Osteoblast (primary cell): ENCODE data around the gene ZNF750. TPM values are rescaled to one million over a fixed set of nuclear protein-coding genes. Genes with fewer than 3 reads are reported as not detected.

ENCODE experiments used
- DNase-seq: peaks from one replicate; pipeline ENCODE4 v3.0.0; 2011; ENCODE audit warnings: low spot score, mixed read lengths; ENCODE audit not compliant: insufficient read length; ENCODE audit errors: missing footprints
- H2AFZ ChIP-seq: 2 replicates; pipeline ENCODE4 v1.6.0; 2011; ENCODE audit warnings: mild to moderate bottlenecking, low read length
- H3K27ac ChIP-seq: 2 replicates; pipeline ENCODE4 v1.5.1; 2011; ENCODE audit warnings: mild to moderate bottlenecking, low read depth, low read length, moderate library complexity
- H3K27me3 ChIP-seq: 2 replicates; pipeline ENCODE4 v1.6.0; 2012; ENCODE audit warnings: mild to moderate bottlenecking, control low read depth, inconsistent platforms, low read length, moderate library complexity; ENCODE audit not compliant: insufficient read depth
- H3K36me3 ChIP-seq: 2 replicates; pipeline ENCODE4 v1.5.1; 2011; ENCODE audit warnings: mild to moderate bottlenecking, low read length, control low read depth, moderate library complexity; ENCODE audit not compliant: insufficient read depth
- H3K4me1 ChIP-seq: 2 replicates; pipeline ENCODE4 v1.5.1; 2011; ENCODE audit warnings: mild to moderate bottlenecking, low read length, control low read depth, moderate library complexity; ENCODE audit not compliant: insufficient read depth
- H3K4me2 ChIP-seq: 2 replicates; pipeline ENCODE4 v1.6.0; 2011; ENCODE audit warnings: mild to moderate bottlenecking, low read length; ENCODE audit not compliant: insufficient read depth
- H3K4me3 ChIP-seq: fragments of 200-600 bp; sonication (generic); 3 replicates; pipeline ENCODE4 v1.5.1; 2012; ENCODE audit warnings: mild to moderate bottlenecking, low read length, inconsistent platforms; ENCODE audit not compliant: insufficient read depth
- H3K79me2 ChIP-seq: 2 replicates; pipeline ENCODE4 v1.6.0; 2012; ENCODE audit warnings: mild to moderate bottlenecking, low read length, control low read depth, inconsistent platforms; ENCODE audit not compliant: insufficient read depth
- H3K9me3 ChIP-seq: 2 replicates; pipeline ENCODE4 v1.5.1; 2011; ENCODE audit warnings: low read depth, low read length, control low read depth
- H4K20me1 ChIP-seq: 2 replicates; pipeline ENCODE4 v1.6.0; 2012; ENCODE audit warnings: mild to moderate bottlenecking, low read length, control low read depth; ENCODE audit not compliant: insufficient read depth
- total RNA-seq: library from RNA; depleted of rRNA; stranded (reverse); fragments of >200 nt; gene quantifications from 2 replicates; pipeline ENCODE4 v1.2.3, GENCODE V29; 2012
- TF ChIP-seq, protein P1 (sequence below): IDR thresholded peaks from 2 replicates; pipeline ENCODE4 v1.5.1; 2011; ENCODE audit warnings: mild to moderate bottlenecking, low read depth, low read length, moderate library complexity; ENCODE audit errors: extremely low read depth

Gene ZNF750
- total RNA-seq, 1 donor, result not detected

DNA sequence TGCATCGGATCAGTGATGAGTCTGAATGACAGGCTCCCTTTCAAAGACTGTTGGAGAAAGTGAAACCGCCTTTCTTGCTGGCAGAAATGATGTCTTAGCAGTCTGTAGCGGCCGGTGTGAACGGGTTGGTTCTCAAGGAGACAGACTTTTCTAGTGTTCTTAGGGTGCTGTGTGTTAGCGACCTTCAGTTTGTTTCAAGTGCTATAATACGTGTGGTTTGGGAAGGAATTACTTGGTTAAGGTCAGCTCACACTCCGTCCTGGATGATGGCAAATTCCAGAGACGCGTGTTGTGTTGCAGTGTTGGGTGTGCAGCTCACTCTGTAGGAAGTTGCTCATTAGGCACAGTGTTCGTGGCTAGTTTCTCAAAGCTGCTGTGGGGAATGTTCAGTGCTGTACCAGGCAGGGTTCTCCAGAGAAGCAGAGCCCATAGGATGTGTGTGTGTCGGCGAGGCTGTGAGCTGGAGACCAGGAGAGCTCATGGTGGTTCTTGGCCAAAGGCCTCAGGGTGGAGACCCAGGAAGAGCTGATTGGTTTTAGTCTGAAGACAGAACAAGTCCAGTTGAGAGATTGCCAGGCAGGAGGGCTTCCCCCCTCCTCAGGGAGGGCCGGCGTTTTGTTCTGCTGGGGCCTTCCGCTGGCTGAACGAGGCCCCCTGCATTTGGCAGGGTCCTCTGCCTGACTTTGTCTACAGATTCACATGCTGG, 37.6 kb downstream of the ZNF750 start:
- H3K4me1 ChIP-seq, result no peaks in the 10 kb centered on the region
- no peak overlapping the region for H3K27ac ChIP-seq
- no peaks in the 10 kb centered on the region for H3K27me3 ChIP-seq
- no peaks in the 10 kb centered on the region for H3K36me3 ChIP-seq
- H3K9me3 ChIP-seq, result no peaks in the 10 kb centered on the region
- peak overlapping the region; percentile 67 for H3K4me3 ChIP-seq
- H2AFZ ChIP-seq, result peak overlapping the region; percentile 28
- peak; percentile 97 for DNase-seq
- TF ChIP-seq, protein P1, sequence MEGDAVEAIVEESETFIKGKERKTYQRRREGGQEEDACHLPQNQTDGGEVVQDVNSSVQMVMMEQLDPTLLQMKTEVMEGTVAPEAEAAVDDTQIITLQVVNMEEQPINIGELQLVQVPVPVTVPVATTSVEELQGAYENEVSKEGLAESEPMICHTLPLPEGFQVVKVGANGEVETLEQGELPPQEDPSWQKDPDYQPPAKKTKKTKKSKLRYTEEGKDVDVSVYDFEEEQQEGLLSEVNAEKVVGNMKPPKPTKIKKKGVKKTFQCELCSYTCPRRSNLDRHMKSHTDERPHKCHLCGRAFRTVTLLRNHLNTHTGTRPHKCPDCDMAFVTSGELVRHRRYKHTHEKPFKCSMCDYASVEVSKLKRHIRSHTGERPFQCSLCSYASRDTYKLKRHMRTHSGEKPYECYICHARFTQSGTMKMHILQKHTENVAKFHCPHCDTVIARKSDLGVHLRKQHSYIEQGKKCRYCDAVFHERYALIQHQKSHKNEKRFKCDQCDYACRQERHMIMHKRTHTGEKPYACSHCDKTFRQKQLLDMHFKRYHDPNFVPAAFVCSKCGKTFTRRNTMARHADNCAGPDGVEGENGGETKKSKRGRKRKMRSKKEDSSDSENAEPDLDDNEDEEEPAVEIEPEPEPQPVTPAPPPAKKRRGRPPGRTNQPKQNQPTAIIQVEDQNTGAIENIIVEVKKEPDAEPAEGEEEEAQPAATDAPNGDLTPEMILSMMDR, result no peak
- H3K4me2 ChIP-seq, result peak overlapping the region; percentile 79
- H4K20me1 ChIP-seq, result no peaks in the 10 kb centered on the region
- peaks cover 22% of the 10 kb centered on the region for H3K79me2 ChIP-seq

DNA sequence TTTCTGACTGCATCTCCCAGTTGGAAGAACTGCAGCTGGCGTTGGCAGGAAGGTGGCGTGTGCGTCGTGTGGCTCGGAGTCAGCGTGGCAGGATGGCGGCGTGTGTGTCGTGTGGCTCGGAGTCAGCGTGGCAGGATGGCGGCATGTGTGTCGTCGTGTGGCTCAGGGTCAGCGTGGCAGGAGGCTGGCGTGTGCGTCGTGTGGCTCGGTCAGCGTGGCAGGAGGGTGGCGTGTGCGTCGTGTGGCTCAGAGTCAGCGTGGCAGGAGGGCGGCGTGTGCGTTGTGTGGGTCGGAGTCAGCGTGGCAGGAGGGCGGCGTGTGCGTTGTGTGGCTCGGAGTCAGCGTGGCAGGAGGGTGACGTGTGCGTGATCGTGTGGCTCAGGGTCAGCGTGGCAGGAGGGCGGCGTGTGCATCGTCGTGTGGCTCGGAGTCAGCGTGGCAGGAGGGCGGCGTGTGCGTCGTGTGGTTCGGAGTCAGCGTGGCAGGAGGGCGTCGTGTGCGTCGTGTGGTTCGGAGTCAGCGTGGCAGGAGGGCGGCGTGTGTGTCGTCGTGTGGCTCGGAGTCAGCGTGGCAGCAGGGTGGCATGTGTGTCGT, 38.3 kb downstream of the ZNF750 start:
- H3K4me1 ChIP-seq, result no peaks in the 10 kb centered on the region
- H3K4me3 ChIP-seq, result no peak overlapping the region
- peaks cover 22% of the 10 kb centered on the region for H3K79me2 ChIP-seq
- no peak overlapping the region for H3K27ac ChIP-seq
- H4K20me1 ChIP-seq, result no peaks in the 10 kb centered on the region
- DNase-seq, result peak; percentile 23
- no peak overlapping the region for H2AFZ ChIP-seq
- no peaks in the 10 kb centered on the region for H3K36me3 ChIP-seq
- no peaks in the 10 kb centered on the region for H3K9me3 ChIP-seq
- no peaks in the 10 kb centered on the region for H3K27me3 ChIP-seq
- TF ChIP-seq, protein P1, result no peak
- no peak overlapping the region for H3K4me2 ChIP-seq

DNA sequence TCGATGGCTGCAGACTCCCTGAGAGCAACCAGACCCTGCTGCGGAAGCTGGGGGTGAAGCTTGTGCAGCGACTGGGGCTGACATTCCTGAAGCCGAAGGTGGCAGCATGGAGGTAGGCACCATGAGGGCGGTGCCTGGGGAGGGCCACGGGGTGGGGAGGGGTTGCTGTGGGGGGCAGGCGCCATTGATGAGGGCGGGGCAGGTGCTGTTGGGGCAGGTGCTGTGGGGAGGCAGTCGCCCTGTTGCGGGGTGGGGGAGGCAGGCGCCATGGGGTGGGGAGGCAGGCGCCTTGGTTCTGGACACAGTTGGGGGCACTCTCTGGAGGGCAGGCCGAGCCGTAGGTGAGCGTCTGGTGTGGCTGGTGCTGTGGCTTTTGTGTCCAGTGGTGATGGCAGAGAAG, 38.9 kb downstream of the ZNF750 start:
- H3K4me1 ChIP-seq, result no peaks in the 10 kb centered on the region
- no peaks in the 10 kb centered on the region for H3K27me3 ChIP-seq
- DNase-seq, result peak; percentile 80
- no peaks in the 10 kb centered on the region for H4K20me1 ChIP-seq
- TF ChIP-seq, protein P1, result no peak
- H3K36me3 ChIP-seq, result no peaks in the 10 kb centered on the region
- H3K27ac ChIP-seq, result no peak overlapping the region
- no peak overlapping the region for H3K4me3 ChIP-seq
- no peak overlapping the region for H3K4me2 ChIP-seq
- H2AFZ ChIP-seq, result no peak overlapping the region
- peaks cover 22% of the 10 kb centered on the region for H3K79me2 ChIP-seq
- H3K9me3 ChIP-seq, result no peaks in the 10 kb centered on the region

DNA sequence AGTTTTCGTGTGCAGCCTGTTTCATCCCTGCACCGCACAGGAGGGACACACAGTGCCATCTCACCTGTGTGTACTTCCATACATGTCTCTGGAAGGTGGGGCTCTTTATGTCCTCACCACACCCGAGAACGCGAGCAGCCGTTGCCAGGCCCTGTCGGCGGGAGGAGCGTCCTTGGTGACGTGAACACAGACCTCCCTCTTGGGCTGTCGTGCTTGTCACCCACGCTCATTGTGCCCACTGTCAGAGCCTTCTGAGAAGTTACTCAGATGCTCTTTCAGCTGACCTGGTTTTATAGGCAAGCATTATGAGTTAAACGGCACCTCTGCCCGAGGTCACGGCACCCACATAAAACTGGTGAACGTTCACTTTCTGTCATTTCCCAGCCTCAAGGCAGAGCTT, 40.2 kb downstream of the ZNF750 start:
- Histone ChIP-seq H4K20me1 (no peaks in the 10 kb centered on the region), H3K79me2 (peaks cover 23% of the 10 kb centered on the region), H3K27ac (no peak overlapping the region), H3K4me2 (no peak overlapping the region), H3K36me3 (no peaks in the 10 kb centered on the region), H3K4me3 (no peak overlapping the region), H2AFZ (no peak overlapping the region), H3K4me1 (no peaks in the 10 kb centered on the region), H3K27me3 (no peaks in the 10 kb centered on the region), H3K9me3 (no peaks in the 10 kb centered on the region)
- DNase-seq, result peak; percentile 81
- TF ChIP-seq, protein P1, result no peak
